ENCODE data around the gene AIRE. TPM values are rescaled to one million over a fixed set of nuclear protein-coding genes. Genes with fewer than 3 reads are reported as not detected.

AIRE gene
- total RNA-seq, 6 donors from 2014 or later = not detected

DNA sequence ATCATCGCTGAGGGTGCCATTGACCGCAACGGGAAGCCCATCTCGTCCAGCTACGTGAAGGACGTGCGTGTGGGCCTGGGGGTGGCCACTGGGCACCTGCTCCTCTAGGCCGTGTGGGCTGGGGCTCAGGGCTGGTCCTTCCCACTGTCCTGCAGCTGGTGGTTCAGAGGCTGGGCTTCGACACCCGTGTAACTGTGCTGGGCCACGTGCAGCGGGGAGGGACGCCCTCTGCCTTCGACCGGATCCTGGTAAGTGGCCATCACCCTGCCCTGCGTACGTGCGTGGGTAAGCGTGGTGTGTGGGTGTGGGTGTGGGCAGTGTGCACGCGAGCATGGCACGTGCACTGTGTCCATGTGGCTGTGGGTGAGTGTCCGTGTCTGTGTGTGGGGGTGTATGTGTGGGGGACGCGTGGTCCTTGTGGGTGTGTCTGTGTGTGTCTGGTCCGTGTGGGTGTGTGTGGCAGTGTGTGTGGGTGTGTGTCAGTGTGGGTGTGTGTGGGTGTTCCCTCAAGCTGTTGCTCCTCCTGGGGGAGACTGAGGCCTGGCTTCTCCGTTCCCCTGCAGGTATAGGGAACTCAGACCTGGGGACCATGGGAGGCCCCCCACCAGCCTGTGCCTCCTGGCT lies 30.7 kb downstream of the AIRE start:
- peaks cover 15 to 97% (median 81%) of the 10 kb centered on the region in 4 donors for H3K36me3 ChIP-seq
- no peaks in the 10 kb centered on the region for H3K9me3 ChIP-seq
- 94 to 100% methylated on average over 4 to 27 of the region's 27 CpGs for WGBS, 2 donors
- ATAC-seq (ENCODE audit: low FRiP score in 2 of 2) = no peak
- no peak overlapping the region for H3K4me3 ChIP-seq
- peak in 1 of 2 donors; percentile 68 for DNase-seq
- no peaks in the 10 kb centered on the region for H3K4me1 ChIP-seq
- TF ChIP-seq POLR2AphosphoS5 (IDR thresholded peaks at IDR 0.05) = no peak
- no peak for TF ChIP-seq POLR2A (IDR thresholded peaks at IDR 0.05)
- no peaks in the 10 kb centered on the region for H3K27me3 ChIP-seq
- no peak overlapping the region for H3K27ac ChIP-seq

GRCh38 chr21:44317241-44317782 lies 31.6 kb downstream of the AIRE start:
- no peak for ATAC-seq (ENCODE audit: low FRiP score in 2 of 2)
- Histone ChIP-seq H3K27me3 (no peaks in the 10 kb centered on the region), H3K36me3 (peaks cover 11 to 97% (median 80%) of the 10 kb centered on the region in 4 donors), H3K4me1 (no peaks in the 10 kb centered on the region), H3K9me3 (no peaks in the 10 kb centered on the region), H3K4me3 (no peak overlapping the region), H3K27ac (no peak overlapping the region)
- 80 to 93% methylated on average over 2 to 8 of the region's 19 CpGs for WGBS, 2 donors
- no peak for TF ChIP-seq POLR2A (IDR thresholded peaks at IDR 0.05)
- TF ChIP-seq POLR2AphosphoS5 (IDR thresholded peaks at IDR 0.05) = no peak
- TF ChIP-seq, protein P1, sequence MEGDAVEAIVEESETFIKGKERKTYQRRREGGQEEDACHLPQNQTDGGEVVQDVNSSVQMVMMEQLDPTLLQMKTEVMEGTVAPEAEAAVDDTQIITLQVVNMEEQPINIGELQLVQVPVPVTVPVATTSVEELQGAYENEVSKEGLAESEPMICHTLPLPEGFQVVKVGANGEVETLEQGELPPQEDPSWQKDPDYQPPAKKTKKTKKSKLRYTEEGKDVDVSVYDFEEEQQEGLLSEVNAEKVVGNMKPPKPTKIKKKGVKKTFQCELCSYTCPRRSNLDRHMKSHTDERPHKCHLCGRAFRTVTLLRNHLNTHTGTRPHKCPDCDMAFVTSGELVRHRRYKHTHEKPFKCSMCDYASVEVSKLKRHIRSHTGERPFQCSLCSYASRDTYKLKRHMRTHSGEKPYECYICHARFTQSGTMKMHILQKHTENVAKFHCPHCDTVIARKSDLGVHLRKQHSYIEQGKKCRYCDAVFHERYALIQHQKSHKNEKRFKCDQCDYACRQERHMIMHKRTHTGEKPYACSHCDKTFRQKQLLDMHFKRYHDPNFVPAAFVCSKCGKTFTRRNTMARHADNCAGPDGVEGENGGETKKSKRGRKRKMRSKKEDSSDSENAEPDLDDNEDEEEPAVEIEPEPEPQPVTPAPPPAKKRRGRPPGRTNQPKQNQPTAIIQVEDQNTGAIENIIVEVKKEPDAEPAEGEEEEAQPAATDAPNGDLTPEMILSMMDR (IDR thresholded peaks at IDR 0.05) = no peak
- TF ChIP-seq EP300 (IDR thresholded peaks at IDR 0.05) = no peak
- DNase-seq = peak in 1 of 2 donors; percentile 61

GRCh38 chr21:44317871-44318270 lies 32.2 kb downstream of the AIRE start:
- TF ChIP-seq EP300 (IDR thresholded peaks at IDR 0.05) (no peak), POLR2A (IDR thresholded peaks at IDR 0.05) (no peak), POLR2AphosphoS5 (IDR thresholded peaks at IDR 0.05) (no peak)
- TF ChIP-seq, protein P1 (IDR thresholded peaks at IDR 0.05) = no peak
- Histone ChIP-seq H3K9me3 (no peaks in the 10 kb centered on the region), H3K27ac (no peak overlapping the region), H3K36me3 (peaks cover 10 to 97% (median 80%) of the 10 kb centered on the region in 4 donors), H3K27me3 (no peaks in the 10 kb centered on the region), H3K4me1 (no peaks in the 10 kb centered on the region), H3K4me3 (no peak overlapping the region)
- ATAC-seq (ENCODE audit: low FRiP score in 2 of 2) = no peak
- peak in 1 of 2 donors; percentile 76 for DNase-seq
- WGBS, 2 donors = 96 to 98% methylated on average over 10 to 20 of the region's 22 CpGs

DNA sequence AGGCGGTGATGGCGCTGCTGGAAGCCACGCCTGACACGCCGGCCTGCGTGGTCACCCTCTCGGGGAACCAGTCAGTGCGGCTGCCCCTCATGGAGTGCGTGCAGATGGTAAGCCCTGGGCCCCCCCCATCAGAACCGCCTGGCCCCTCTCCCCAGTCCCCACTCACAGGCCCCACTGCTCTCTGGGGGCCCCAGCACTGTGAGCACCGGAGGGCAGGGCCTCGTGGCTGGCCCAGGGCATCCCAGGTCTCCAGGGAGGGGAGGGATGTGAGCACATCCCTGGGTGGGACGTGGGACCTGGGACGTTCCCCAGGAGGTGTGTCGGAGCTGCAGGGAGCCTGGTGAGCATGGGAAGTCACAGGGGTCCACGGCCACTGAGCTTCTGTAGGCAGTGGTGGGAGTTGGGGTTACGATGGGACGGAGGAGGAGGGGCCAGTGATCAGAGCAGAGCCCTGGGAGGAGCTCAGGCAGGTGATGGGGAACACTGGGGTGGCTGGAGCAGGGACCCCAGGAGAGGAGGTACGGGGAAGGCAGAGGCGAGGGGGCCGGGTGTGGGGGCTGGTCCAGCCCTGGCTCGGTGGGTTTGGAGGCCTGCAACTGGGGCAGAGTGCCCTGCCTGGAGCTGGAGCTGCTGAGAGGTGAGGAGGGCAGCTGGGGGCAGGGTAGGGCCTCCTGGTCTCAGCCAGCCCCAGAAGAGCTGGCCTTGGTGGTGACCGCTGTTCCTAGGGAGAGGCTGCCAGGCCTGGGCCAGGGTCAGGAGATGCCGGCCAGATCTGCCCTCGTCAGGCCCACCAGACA lies 33.0 kb downstream of the AIRE start:
- DNase-seq (peak in 1 of 2 donors; percentile 59), ATAC-seq (ENCODE audit: low FRiP score in 2 of 2) (no peak)
- TF ChIP-seq, protein P1 (IDR thresholded peaks at IDR 0.05) = no peak
- TF ChIP-seq EP300 (IDR thresholded peaks at IDR 0.05) (no peak), POLR2AphosphoS5 (IDR thresholded peaks at IDR 0.05) (no peak), POLR2A (IDR thresholded peaks at IDR 0.05) (no peak)
- Histone ChIP-seq H3K36me3 (peaks cover 7 to 97% (median 79%) of the 10 kb centered on the region in 4 donors), H3K4me1 (no peaks in the 10 kb centered on the region), H3K27me3 (no peaks in the 10 kb centered on the region), H3K4me3 (no peak overlapping the region), H3K9me3 (no peaks in the 10 kb centered on the region), H3K27ac (no peak overlapping the region)
- WGBS, 2 donors = 97% methylated on average over 10 to 25 of the region's 25 CpGs

- TF ChIP-seq, protein P1 (IDR thresholded peaks at IDR 0.05) = no peak
- Histone ChIP-seq H3K27ac (no peak overlapping the region), H3K4me3 (no peak overlapping the region), H3K36me3 (peaks cover 9 to 98% (median 81%) of the 10 kb centered on the region in 4 donors), H3K27me3 (no peaks in the 10 kb centered on the region), H3K4me1 (no peaks in the 10 kb centered on the region), H3K9me3 (no peaks in the 10 kb centered on the region)
- 96 to 98% methylated on average over 10 to 34 of the region's 35 CpGs for WGBS, 2 donors
- ATAC-seq (ENCODE audit: low FRiP score in 2 of 2) (no peak), DNase-seq (peak in 1 of 2 donors; percentile 80)
Measured at GRCh38 chr21:44319407-44320065, 33.9 kb downstream of the AIRE start.

All from upper lobe of left lung (tissue), 6 donors.